Keratinocyte (primary cell): ENCODE data around the gene HSPA12B.

Experiments
- CTCF ChIP-seq, 3 experiments: IDR thresholded peaks in 1 of 3; conservative IDR thresholded peaks in 1 of 3; optimal IDR thresholded peaks in 1 of 3; 2 replicates in 2 of 3; 3 replicates in 1 of 3; pipeline versions ENCODE3 to v1.5.1; 2011; ENCODE audit warnings: low read length in 3 of 3, mild to moderate bottlenecking in 3 of 3, moderate library complexity in 2 of 3, control low read depth in 1 of 3, inconsistent platforms in 1 of 3; ENCODE audit not compliant: insufficient read depth in 2 of 3; ENCODE audit errors: extremely low read depth in 1 of 3
- EZH2 ChIP-seq: IDR thresholded peaks from one replicate; pipeline ENCODE4 v1.6.1; 2012; ENCODE audit warnings: inconsistent platforms, mild to moderate bottlenecking, low read length, moderate library complexity

- TF ChIP-seq CTCF (optimal IDR thresholded peaks at IDR 0.05 in 1 of 3, IDR thresholded peaks at IDR 0.05 in 1 of 3, conservative IDR thresholded peaks at IDR 0.05 in 1 of 3; ENCODE audit: extremely low read depth in 1 of 3, insufficient read depth in 2 of 3, low read length in 3 of 3) (no peak), EZH2 (no peak)
These were observed 7.5 kb downstream of the HSPA12B start for GRCh38 chr20:3739926-3740451.
